HepG2 (cell line): ENCODE data around the gene BCCIP. TPM values are rescaled to one million over a fixed set of nuclear protein-coding genes. Genes with fewer than 3 reads are reported as not detected.
A peak's percentile ranks its signal among the peaks of the same experiment; 100 is the strongest.

Experiments
- ATAC-seq: fragments of 200-7000 bp; cut with Tn5 transposase; 3 replicates; pipeline ENCODE4 v1.9.1; 2020; ENCODE audit warnings: mild to moderate bottlenecking, moderate library complexity
- BruUV-seq: library from RNA; stranded (reverse); fragments of 400-500 nt; replicated peaks from 2 replicates; lab custom pipeline; 2021; lab: Mats Ljungman, UMichigan
- CTCF ChIA-PET: fragments of 300-600 bp; formaldehyde crosslinking; extraction: SDS; loops from one replicate; lab custom pipeline; 2021; ENCODE audit warnings: low total read pairs, inconsistent platforms, low intra/inter-chr PET ratio; lab: Yijun Ruan, JAX
- POLR2A ChIA-PET: fragments of 350-600 bp; sonication (Branson Sonifier 250); formaldehyde crosslinking; loops from one replicate; lab custom pipeline; 2020; ENCODE audit warnings: antibody characterized with exemption, inconsistent platforms; lab: Yijun Ruan, JAX
- DNase-seq: peaks from one replicate; pipeline ENCODE4 v3.0.0-alpha.2; 2015; ENCODE audit warnings: low spot score
- FAIRE-seq: peaks from 3 replicates; lab custom pipeline; 2011; peaks lifted over from hg19 to GRCh38; lab: Jason Lieb, UNC
- H2AFZ ChIP-seq: one replicate; pipeline ENCODE4 v1.6.1; 2011; ENCODE audit warnings: low read length, inconsistent platforms
- H3K27ac ChIP-seq: fragments of 300-600 bp; 3 replicates; pipeline ENCODE4 v1.8.0; 2011; ENCODE audit warnings: mixed run types, mild to moderate bottlenecking, mixed read lengths, low read length, inconsistent platforms; ENCODE audit not compliant: insufficient read depth; ENCODE audit errors: extremely low read length
- H3K27me3 ChIP-seq, 2 experiments: fragments of 200-600 bp in 1 of 2; 2 replicates in 1 of 2; 3 replicates in 1 of 2; pipeline versions ENCODE4 v1.6.0 to v1.8.0; 2011; ENCODE audit warnings: low read length in 2 of 2, mild to moderate bottlenecking in 2 of 2, moderate library complexity in 2 of 2, inconsistent platforms in 1 of 2; ENCODE audit not compliant: insufficient read depth in 2 of 2, control insufficient read depth in 1 of 2
- H3K36me3 ChIP-seq, 2 experiments: fragments of 200-600 bp in 1 of 2; replicated peaks in 1 of 2; 2 replicates in 1 of 2; 3 replicates in 1 of 2; pipeline versions ENCODE4 v1.5.1 to v1.8.0; 2011; ENCODE audit warnings: low read length in 2 of 2, inconsistent platforms in 1 of 2; ENCODE audit not compliant: insufficient read depth in 2 of 2, control insufficient read depth in 1 of 2
- H3K4me1 ChIP-seq: 2 replicates; pipeline ENCODE4 v1.5.1; 2012; ENCODE audit warnings: low read length, inconsistent platforms; ENCODE audit not compliant: insufficient read depth
- H3K4me2 ChIP-seq: 2 replicates; pipeline ENCODE4 v1.6.0; 2011; ENCODE audit warnings: low read depth, low read length, inconsistent platforms
- H3K4me3 ChIP-seq, 3 experiments: fragments of 200-600 bp in 1 of 3; sonication (generic), shearing (Covaris generic) in 1 of 3; replicated peaks in 1 of 3; 2 replicates each; pipeline ENCODE4 v1.5.1; 2011 to 2016; ENCODE audit warnings: low read length in 3 of 3, inconsistent platforms in 2 of 3, low read depth in 2 of 3, mild to moderate bottlenecking in 2 of 3, control low read depth in 1 of 3, mixed read lengths in 1 of 3; ENCODE audit not compliant: insufficient read depth in 1 of 3
- H3K79me2 ChIP-seq: one replicate; pipeline ENCODE4 v1.6.1; 2011; ENCODE audit warnings: low read length, inconsistent platforms; ENCODE audit not compliant: insufficient read depth
- H3K9ac ChIP-seq: 2 replicates; pipeline ENCODE4 v1.6.0; 2011; ENCODE audit warnings: mild to moderate bottlenecking, low read depth, low read length, inconsistent platforms; ENCODE audit not compliant: insufficient read depth
- H3K9me3 ChIP-seq: 2 replicates; pipeline ENCODE4 v1.5.1; 2012; ENCODE audit warnings: mild to moderate bottlenecking, low read length
- H4K20me1 ChIP-seq: 2 replicates; pipeline ENCODE4 v1.6.0; 2011; ENCODE audit warnings: inconsistent platforms, mild to moderate bottlenecking, low read length, moderate library complexity; ENCODE audit not compliant: insufficient read depth
- HNF4A ChIP-seq: sonication (generic); formaldehyde crosslinking; IDR thresholded peaks from 2 replicates; pipeline ENCODE4 v1.4.0; 2020; ENCODE audit warnings: missing genetic modification reagents
- JARID2 ChIP-seq: sonication (generic); formaldehyde crosslinking; IDR thresholded peaks from 2 replicates; pipeline ENCODE4 v1.8.1; 2023; ENCODE audit warnings: missing genetic modification reagents, inconsistent platforms; ENCODE audit not compliant: insufficient replicate concordance
- PLSCR1 ChIP-seq: sonication (generic); formaldehyde crosslinking; IDR thresholded peaks from 2 replicates; pipeline ENCODE4 v1.5.0; 2020; ENCODE audit warnings: missing genetic modification reagents, mild to moderate bottlenecking, borderline replicate concordance
- SP140L ChIP-seq: sonication (generic); formaldehyde crosslinking; IDR thresholded peaks from 2 replicates; pipeline ENCODE4 v1.4.0; 2020; ENCODE audit warnings: missing genetic modification reagents, borderline replicate concordance
- TEAD3 ChIP-seq: optimal IDR thresholded peaks from 2 replicates; pipeline ENCODE3; 2016; ENCODE audit warnings: borderline replicate concordance
- USF2 ChIP-seq, 2 experiments: sonication (generic) in 1 of 2; formaldehyde crosslinking in 1 of 2; IDR thresholded peaks; 2 replicates each; pipeline versions ENCODE4 v1.5.1 to v1.6.1; 2011 to 2020; ENCODE audit warnings: borderline replicate concordance in 1 of 2, low read depth in 1 of 2, low read length in 1 of 2, mild to moderate bottlenecking in 1 of 2, missing genetic modification reagents in 1 of 2, moderate library complexity in 1 of 2
- ZFP82 ChIP-seq: sonication (generic); formaldehyde crosslinking; IDR thresholded peaks from 2 replicates; pipeline ENCODE4 v1.5.1; 2020; ENCODE audit warnings: mild to moderate bottlenecking, missing genetic modification reagents, borderline replicate concordance
- ZKSCAN1 ChIP-seq: fragments of 150-350 bp; IDR thresholded peaks from 2 replicates; pipeline ENCODE4 v1.6.1; 2014; ENCODE audit warnings: low read length
- ZNF337 ChIP-seq: sonication (generic); formaldehyde crosslinking; IDR thresholded peaks from 2 replicates; pipeline ENCODE4 v1.5.1; 2020; ENCODE audit warnings: missing genetic modification reagents, low read depth, mild to moderate bottlenecking, borderline replicate concordance
- ZNF33A ChIP-seq: sonication (generic); formaldehyde crosslinking; IDR thresholded peaks from 2 replicates; pipeline ENCODE4 v1.5.1; 2020; ENCODE audit warnings: missing genetic modification reagents, mild to moderate bottlenecking, moderate library complexity, borderline replicate concordance
- ZNF773 ChIP-seq: sonication (generic); formaldehyde crosslinking; IDR thresholded peaks from 2 replicates; pipeline ENCODE4 v1.4.0; 2020; ENCODE audit warnings: missing genetic modification reagents, borderline replicate concordance
- WGBS: methylation state at CpG from one replicate; pipeline ENCODE4 v1.1.6; 2017; ENCODE audit warnings: low lambda C conversion rate; 5-methylcytosine and 5-hydroxymethylcytosine counted together
- in situ Hi-C: cut with HindIII; loops from 2 replicates; pipeline ENCODE4 v1.10.0; 2017; ENCODE audit warnings: low pct_unique_long_range_greater_than_20kb; ENCODE audit not compliant: extremely low pct_ligation_motif_present
- intact Hi-C: fragments of 100-400 bp; cut with micrococcal nuclease; formaldehyde crosslinking; loops from one replicate; pipeline ENCODE4 v1.10.0; 2022; ENCODE audit not compliant: unreplicated experiment
- polyA plus RNA-seq, 8 experiments: library from polyadenylated mRNA; depleted of rRNA in 3 of 8; stranded (reverse) in 7 of 8; unstranded in 1 of 8; fragments of >200 nt; fragmentation: Illumina TruSeq in 4 of 8; extraction: Trizol in 4 of 8; gene quantifications; 2 replicates each; pipeline versions ENCODE4 v1.2.1 to v1.2.3, GENCODE V29; 2011 to 2016; ENCODE audit warnings: low read depth in 4 of 8, missing spikeins in 1 of 8, mixed read lengths in 1 of 8; ENCODE audit not compliant: insufficient read depth in 1 of 8
- total RNA-seq, 5 experiments: library from RNA; depleted of rRNA; stranded (reverse); fragments of >200 nt; fragmentation: Illumina TruSeq; extraction: Trizol; gene quantifications; 2 replicates each; pipeline ENCODE4 v1.2.3, GENCODE V29; 2016; ENCODE audit warnings: low read depth in 1 of 5
- TF ChIP-seq, protein P1 (sequence below): sonication (generic); formaldehyde crosslinking; IDR thresholded peaks from 2 replicates; pipeline ENCODE4 v1.5.0; 2020; ENCODE audit warnings: mild to moderate bottlenecking, missing genetic modification reagents, borderline replicate concordance

Gene BCCIP
- total and polyA plus RNA-seq, 2 of the 13 experiments (the other 11 are each of a cell fraction or from before 2014, with no cell fraction given) = 37.0 to 132 TPM

- TF ChIP-seq ZNF337 = peak; percentile 54; the same call in 1 of the 2 replicates
- TF ChIP-seq ZNF33A = no peak
These were observed at the start of gene BCCIP, which contains the start of gene UROS (continued) for GRCh38 chr10:125822878-125823662.

GRCh38 chr10:125773687-125774543, 49.4 kb upstream of the BCCIP start:
- intact Hi-C loops = loop anchor here (10.0 kb wide), 1 partner anchor 51 kb away; the partner anchor contains the start of genes BCCIP and UROS
- no TSS peak for BruUV-seq
- POLR2A ChIA-PET = no interaction called here
- TF ChIP-seq, protein P1, sequence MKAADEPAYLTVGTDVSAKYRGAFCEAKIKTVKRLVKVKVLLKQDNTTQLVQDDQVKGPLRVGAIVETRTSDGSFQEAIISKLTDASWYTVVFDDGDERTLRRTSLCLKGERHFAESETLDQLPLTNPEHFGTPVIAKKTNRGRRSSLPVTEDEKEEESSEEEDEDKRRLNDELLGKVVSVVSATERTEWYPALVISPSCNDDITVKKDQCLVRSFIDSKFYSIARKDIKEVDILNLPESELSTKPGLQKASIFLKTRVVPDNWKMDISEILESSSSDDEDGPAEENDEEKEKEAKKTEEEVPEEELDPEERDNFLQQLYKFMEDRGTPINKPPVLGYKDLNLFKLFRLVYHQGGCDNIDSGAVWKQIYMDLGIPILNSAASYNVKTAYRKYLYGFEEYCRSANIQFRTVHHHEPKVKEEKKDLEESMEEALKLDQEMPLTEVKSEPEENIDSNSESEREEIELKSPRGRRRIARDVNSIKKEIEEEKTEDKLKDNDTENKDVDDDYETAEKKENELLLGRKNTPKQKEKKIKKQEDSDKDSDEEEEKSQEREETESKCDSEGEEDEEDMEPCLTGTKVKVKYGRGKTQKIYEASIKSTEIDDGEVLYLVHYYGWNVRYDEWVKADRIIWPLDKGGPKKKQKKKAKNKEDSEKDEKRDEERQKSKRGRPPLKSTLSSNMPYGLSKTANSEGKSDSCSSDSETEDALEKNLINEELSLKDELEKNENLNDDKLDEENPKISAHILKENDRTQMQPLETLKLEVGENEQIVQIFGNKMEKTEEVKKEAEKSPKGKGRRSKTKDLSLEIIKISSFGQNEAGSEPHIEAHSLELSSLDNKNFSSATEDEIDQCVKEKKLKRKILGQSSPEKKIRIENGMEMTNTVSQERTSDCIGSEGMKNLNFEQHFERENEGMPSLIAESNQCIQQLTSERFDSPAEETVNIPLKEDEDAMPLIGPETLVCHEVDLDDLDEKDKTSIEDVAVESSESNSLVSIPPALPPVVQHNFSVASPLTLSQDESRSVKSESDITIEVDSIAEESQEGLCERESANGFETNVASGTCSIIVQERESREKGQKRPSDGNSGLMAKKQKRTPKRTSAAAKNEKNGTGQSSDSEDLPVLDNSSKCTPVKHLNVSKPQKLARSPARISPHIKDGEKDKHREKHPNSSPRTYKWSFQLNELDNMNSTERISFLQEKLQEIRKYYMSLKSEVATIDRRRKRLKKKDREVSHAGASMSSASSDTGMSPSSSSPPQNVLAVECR = no peak
- TF ChIP-seq TEAD3 (CRISPR knock-in tag) = no peak
- no peak for TF ChIP-seq SP140L (CRISPR knock-in tag)
- no peak for TF ChIP-seq ZKSCAN1
- TF ChIP-seq HNF4A (CRISPR knock-in tag) = no peak
- TF ChIP-seq PLSCR1 (CRISPR knock-in tag) = no peak
- TF ChIP-seq JARID2 (CRISPR knock-in tag) = no peak
- TF ChIP-seq USF2 (IDR thresholded peaks at IDR 0.05; ENCODE audit: low read depth, low read length) = no peak
- no peak for TF ChIP-seq USF2 (CRISPR knock-in tag; IDR thresholded peaks at IDR 0.05; ENCODE audit: borderline replicate concordance)
- no peak for TF ChIP-seq ZNF773
- TF ChIP-seq ZFP82 (CRISPR knock-in tag) = no peak

More at GRCh38 chr10:125773687-125774543, 49.4 kb upstream of the BCCIP start:
- Histone ChIP-seq H4K20me1 (no peaks in the 10 kb centered on the region), H3K36me3 (no peaks in the 10 kb centered on the region), H2AFZ (no peak overlapping the region), H3K27me3 (no peaks in the 10 kb centered on the region; a peak in 3 of 5 replicates), H3K4me1 (peaks cover 22% of the 10 kb centered on the region), H3K27ac (no peak overlapping the region), H3K9ac (no peak overlapping the region), H3K4me3 (no peak overlapping the region), H3K9me3 (no peaks in the 10 kb centered on the region), H3K79me2 (no peaks in the 10 kb centered on the region), H3K4me2 (no peak overlapping the region)
- in situ Hi-C loops = no loop called here
- no peak for ATAC-seq
- CTCF ChIA-PET = no interaction called here
- FAIRE-seq = no peak
- no peak for DNase-seq
- WGBS = 87% methylated on average over 17 of the region's 75 CpGs
